ENCODE data around the gene PNCK.

PNCK gene

DNA sequence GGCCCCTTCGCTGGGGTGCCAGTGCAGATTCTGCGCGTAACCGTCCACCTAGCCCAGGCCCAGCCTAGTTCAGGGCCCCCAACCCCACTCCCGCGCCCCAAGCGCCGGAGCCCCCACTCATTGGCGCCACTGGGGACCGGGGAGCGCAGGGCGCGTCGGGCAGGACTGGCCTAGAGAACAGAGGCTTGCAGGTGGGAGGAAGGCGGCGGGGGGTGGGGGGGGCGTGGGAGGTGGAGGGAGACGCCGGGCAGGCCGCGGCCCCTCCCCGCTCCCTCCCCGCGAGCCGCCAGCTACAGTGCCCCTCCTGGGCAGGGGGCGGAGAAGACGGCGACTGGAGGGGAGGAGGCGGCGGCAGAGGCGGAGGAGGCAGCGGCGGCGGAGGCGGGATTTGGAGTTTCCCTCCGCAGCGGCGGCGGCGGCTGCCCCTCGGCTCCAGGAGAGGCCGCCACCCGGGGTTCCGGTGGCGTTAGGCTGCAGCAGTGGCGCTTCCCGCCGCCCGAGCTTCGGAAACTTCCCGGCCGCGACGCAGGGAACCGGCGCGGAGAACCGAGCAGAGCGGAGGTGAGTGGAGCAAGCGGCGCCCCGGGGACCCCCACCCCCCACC lies 31.5 kb downstream of the PNCK start:
- DNase-seq (ENCODE audit: low read depth in 2 of 2), result no peak

DNA sequence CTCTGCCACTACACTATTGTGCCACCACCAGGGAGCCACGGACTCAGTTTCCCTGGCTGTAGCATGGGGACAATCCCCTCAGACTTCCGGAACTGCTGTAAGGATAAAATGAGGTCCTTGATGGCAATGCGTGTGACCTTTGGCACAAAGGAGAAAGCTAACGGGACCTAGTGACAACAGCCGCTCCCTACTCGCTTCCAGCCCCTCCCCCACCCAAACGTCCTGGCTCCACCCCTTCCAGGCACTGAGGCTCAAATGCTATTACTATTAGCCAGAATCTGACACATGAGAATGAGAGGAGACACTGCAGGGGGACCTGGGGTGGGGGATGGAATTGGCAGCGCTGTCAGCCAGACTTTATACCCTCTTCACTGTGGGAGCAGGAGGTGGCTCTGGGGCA lies 32.0 kb downstream of the PNCK start:
- no peak for DNase-seq (ENCODE audit: low read depth in 2 of 2)

DNA sequence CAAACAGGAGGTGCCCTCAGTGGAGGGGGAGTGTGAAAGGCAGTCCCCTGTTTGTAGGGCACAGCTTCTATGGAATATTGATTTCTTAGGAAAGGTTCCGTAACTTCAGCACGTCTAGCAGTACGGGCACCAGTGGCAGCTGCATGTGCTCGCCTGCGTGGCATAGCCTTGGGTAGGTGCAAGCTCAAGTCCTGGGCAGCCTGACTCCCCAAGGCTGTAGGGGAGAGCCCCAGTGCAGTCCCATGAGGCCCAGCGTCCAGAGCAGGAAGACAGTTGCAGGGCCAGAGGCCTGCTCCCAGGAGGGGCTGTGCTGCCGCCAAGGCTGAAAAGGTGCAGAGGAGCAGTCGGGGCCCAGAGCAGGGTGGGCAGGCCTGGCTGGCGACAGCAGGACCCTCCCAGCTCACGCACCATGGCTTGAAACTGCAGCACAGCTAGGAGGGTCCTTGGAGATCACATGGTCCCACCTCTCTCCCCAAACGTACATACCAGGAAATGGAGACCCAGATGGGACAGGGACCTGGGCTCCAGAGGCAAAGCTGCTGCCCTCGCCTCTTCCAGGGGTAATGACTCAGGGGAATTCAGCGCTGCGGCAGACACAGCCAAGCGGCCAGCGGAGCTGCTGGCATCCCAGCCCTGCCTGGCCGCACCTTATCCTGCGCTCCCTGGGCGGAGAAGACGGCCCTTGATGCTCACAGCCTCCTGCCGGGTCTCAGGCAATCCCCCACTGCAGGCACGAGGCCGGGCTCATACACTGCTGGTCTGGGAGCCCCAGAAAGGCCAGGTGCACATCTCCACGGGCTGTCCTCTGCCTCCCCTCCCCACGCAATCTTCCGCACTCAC lies 32.7 kb downstream of the PNCK start:
- DNase-seq (ENCODE audit: low read depth in 2 of 2), result no peak

DNA sequence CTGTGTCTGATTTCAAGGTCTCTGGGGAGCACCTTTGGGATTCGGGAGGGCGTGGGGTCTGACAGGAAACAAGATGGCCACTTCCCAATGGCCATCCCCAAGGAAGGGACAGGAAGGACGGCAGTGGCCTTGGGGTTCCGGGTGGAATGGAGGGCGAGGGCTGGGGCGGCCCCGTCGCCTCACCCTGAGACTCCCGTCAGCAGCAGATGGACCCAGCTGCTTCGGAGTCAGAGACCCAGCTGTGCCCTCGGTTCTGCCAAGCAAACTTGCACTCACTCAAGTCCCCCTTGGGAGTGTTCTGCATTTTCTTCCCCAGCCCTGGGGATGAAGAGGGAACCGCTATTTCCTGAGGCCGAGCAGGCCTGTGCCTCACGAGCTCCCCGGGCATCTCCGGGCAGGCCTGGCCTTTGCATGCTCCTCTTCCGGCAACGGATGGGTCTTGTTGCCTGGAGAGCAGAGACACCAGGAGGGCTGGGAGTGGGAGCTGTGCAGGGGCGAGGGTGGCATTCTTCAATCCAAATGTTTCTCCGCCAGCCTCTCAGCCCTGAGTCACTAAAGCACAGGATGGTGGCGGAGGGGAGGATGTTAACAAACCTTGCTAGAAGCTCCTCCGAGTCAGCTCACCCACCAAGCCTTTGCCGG lies 33.4 kb downstream of the PNCK start:
- no peak for DNase-seq (ENCODE audit: low read depth in 2 of 2)

DNA sequence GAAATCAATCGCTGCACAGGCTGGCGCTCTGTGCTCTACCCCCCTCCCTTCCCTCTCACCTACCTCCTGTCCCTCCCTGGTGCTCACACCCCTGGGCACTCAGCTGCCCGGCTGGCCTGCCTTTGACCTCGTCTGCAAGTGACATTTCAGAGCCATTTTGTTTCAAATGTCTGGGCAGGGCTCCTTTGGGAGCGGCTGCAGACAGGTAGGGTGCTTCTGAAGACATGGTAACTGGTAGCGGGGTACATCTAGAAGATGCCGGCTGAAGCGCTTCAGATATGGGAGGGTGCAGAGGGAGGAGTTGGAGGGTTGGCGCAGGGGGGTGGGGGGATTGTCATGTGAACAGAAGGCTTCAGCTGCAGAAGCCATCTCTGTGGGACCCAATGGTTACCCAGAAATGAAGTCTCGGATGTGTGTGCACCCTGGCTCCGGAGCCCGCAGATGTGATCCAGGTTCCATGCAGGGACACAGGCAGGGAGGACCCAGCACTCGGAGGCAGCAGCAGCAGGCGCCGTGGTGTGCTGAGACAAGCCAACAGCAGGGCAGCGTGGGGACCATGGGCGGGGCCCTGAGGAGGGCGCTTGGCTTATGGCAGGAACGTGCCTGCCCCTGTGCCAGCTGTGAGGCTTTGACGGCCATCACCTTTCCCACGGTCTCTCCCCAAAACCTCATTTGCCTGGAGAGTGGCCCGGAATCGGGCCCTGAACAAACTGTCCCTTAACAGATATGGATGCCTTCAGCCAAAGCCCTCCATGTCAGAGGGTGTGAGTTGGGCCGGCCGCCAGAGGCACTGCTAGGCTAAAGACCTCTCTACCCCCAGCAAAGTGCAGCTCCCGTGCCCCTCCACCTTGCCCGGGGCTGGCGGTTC lies 34.2 kb downstream of the PNCK start:
- no peak for DNase-seq (ENCODE audit: low read depth in 2 of 2)

DNA sequence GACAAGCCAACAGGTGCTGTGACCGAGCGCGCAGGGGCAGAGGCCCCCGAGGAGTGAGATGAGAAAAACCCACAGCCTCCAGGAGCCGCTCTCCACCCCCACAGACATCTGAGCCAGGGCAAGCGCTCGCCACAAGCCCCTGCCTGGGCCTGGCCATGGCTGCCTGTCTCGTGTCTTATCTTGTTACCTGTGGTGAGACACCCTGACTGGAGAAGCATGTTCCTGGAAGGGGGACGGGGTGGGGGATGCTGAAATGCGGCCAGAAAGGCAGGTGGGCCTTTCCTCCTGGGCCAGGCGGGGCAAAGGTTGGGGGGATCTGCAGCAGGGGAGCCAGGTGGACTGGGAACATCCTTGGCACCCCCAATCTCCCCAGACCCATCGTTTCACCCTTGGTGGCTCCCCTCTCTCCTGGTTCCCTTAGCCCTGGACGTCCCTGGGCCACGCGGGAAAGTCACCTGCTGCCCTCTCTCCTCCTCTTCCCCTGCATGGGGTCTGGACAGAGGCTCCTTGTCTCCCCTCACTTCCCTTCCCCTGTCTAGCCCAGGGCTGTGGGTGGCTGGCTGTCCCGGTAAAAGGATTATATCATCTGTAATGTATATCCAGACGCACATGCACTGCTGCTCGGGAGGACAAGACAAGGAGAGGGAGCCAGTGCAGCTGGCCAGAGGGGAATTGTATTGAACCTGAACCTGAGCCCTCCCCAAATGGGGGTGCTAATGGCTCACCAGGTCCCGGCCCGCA lies 35.0 kb downstream of the PNCK start:
- no peak for DNase-seq (ENCODE audit: low read depth in 2 of 2)

DNA sequence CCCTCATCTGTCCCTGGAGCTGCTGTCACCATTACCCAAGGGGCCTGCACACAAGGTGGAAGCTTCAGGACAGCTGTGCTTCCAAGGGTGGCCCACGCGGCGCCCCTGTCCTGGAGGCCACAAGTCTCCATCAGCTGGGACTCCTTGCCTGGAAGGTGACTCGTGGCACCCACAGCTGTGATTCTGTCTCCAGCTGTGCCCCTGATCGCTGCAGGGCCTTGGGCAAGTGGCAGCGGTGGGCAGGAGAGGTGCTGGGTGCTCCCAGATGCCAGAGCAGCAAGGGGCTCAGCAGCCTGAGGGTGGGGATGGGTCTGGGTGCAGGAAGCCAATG lies 35.6 kb downstream of the PNCK start:
- no peak for DNase-seq (ENCODE audit: low read depth in 2 of 2)

DNA sequence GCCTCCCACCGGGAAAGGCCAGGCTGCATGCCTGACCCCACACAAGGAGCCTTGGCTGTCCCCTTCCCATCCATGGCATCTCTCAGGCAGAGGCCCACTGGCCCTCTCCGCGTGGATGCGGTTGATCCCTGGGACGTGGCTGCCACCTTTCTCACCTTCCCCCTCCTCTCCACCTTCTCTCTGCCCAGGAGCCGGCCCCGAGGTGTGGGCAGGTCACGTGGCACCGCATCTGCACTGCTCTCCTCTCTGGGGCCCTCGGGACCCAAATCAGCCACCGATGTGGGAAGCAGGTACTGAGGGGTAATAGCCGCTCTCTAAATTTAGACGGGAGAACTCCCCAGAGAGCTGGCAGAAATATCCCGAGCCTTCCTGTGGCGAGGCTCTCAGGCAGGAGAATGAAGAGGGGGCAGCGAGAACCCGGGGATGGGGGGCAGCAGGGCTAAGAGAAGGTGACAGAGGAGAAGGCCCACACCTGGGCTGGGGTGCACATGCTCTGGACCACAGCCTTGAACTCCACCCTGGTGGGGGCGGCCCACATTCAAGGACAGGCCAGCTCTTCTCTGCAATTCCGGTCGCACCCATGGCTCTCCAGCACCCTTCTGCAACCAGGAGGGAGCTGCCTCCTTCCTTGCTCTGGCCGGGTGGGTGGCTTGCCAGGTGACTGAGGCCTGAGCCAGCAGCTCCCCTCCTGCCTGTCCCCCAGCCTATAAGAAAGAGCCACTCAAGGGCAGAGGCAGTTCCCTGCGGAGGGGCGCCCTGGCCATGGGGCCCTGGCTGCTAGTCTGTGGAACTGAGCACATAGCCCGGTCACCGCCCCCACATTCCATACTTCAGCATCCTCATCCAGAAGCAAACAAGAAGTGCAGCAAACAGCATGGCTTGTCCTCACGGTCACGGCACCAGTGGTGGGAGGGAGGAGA lies 36.2 kb downstream of the PNCK start:
- no peak for DNase-seq (ENCODE audit: low read depth in 2 of 2)

DNA sequence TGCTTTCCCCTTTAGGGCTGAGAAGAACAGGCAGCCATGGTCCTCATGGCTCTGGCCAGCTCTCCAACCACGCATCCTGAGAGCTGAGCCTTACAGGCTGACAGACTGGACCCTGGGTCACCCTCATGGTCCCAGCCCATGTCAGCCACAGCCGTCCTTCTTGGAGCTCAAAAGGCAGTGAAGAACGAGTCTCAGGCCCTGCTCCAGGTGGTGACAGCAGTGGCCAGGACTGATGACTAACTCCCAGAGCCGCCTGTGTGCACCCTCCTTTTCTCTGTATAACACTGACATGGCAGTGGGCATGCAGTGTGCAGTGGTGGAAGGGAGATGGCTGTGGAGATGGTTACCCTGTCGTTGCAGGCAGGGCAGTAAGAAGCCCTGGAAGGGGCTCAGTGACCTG lies 36.9 kb downstream of the PNCK start:
- DNase-seq (ENCODE audit: low read depth in 2 of 2), result no peak

DNA sequence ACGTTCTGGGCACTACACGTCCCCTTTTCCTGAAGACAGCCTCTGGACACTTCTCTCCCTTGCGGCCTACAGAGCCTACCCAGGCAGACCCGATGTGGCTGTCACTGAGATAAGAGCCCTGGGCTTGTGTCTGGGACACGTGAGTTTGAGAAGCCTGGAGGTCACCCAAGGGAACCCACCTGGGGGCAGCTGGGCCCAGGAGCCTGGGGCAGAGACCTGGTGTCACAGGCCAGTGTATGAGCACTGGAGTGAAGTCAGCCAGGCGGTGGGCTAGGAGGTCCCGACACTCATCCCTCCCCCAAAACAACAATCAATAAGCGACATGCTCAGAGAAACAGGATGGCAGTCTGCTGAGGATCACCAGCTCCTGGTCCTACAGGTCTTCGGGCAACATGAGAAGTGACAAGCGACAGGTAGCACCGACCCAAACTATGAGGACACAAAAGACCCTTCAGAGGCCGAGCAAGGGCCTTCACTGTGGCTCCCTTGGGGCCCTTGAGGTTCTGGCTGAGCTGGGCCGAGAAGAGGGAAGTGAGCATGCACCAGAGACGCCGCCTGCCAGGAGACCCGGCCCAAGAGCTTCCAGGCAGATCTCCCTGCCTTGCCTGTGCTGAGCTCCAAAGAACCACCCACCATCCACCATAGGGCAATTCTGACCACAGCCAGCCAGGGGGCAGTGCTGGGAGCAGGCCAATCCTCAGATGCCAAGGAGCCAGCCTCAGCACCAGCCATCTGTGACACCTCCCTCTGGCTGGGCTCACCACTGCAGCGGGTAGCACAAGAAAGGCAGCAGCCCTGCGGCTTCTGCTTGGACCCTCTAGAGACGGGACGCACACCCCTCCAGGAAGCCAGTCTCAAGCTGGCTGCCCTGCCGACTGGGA lies 37.6 kb downstream of the PNCK start:
- no peak for DNase-seq (ENCODE audit: low read depth in 2 of 2)

DNA sequence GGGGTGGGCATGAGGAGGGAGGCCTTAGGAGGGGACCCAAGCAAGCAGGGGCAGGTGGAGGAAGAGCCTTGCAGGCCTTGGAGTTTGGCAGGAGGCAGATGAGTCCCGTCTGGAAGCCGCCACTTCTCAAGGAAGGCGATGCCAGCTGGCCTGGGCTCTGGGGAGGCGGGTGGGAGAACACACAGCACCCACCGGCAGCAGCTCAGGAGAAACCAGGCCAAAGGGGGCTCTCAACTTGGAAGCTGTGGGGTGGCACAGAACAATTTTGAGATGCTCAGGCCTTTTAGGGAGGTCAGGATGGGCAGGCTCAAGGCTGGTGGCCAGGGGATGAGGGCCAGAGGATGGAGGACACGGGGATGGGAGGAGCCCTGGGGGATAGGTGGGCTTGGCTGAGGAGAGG lies 38.2 kb downstream of the PNCK start:
- DNase-seq (ENCODE audit: low read depth in 2 of 2), result no peak

DNA sequence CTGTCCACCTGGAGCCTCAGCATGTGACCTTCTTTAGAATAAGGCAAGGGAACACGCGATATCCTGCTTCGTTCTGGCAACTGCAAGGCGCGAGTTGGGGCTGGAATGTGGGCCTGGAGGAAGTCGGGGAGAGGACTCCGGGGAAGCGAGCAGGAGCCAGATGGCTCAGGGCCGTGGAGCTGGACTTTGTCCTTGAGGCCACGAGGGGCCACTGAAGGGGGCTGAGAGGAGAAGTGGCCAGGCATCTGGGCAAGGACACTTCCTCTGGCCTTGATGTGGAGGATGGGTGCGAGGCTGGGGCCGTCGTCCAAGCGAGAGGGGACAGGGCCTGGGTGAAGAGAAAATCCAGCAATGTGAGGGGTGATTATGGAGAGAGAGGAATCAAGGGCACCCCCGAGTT lies 38.8 kb downstream of the PNCK start:
- DNase-seq (ENCODE audit: low read depth in 2 of 2), result no peak

DNA sequence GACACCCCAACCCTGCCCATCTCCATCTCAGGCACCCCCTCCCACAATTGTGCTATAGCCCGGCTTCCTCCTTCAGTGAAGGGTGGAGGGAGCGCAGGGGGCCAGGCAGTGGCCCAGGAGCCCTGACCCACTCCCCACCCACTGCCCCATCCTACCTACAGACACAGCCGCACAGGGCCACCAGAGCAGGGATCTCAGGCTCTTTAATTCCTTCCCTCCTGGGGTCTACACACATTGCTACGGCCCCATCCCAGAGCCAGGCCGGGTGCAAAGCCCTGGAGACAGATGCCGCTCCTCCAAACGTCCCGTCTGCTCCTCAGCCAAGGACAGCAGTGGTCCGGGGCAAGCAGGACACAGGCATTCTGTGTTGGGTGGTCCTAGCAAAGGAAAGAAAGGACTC lies 39.4 kb downstream of the PNCK start:
- no peak for DNase-seq (ENCODE audit: low read depth in 2 of 2)

DNA sequence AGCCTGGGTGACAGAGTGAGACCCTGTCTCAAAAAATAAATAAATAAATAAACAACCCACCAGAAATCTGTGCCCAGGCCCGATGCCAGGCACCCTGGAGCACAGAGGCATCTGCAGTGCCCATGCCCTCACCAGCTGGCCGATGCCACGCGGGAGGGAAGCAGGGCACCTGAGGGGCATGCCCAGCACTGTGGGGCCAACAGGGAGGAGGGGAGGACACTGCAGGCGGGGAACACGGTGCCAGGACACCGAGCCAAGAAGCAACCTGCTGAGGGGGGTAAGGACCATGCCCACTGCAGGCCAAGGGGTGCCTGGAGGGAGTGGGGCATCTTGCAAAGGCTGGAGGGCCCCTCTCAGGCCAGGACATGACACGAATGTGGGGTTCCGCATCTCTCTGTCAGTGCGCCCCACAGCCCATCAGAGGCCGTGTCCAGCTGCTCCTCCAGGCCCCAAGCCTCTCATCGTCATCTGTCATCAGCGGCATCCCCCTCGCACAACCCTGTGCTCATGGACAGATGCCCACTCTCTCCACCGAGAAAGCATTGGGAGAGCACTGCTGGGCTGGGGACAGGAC lies 39.9 kb downstream of the PNCK start:
- DNase-seq (ENCODE audit: low read depth in 2 of 2), result no peak

DNA sequence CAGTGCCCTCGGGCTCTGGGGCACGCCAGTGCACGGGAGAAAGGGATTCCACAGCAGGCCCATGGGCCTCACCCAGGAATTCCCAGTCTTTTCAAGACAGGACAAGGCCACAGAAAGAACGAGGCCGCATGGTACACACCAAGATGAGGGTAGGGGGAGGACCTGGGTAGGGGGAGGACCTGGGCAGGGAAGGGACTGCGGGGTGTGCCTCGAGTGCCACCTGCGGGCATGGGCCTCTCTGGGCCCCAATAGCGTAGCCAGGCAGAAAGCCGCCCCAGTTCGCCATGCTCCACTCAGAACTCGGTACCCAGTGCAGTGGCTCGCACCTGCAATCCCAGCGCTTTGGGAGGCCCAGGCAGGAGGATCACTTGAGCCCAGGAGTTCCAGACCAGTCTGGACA lies 40.6 kb downstream of the PNCK start:
- DNase-seq (ENCODE audit: low read depth in 2 of 2), result no peak

DNA sequence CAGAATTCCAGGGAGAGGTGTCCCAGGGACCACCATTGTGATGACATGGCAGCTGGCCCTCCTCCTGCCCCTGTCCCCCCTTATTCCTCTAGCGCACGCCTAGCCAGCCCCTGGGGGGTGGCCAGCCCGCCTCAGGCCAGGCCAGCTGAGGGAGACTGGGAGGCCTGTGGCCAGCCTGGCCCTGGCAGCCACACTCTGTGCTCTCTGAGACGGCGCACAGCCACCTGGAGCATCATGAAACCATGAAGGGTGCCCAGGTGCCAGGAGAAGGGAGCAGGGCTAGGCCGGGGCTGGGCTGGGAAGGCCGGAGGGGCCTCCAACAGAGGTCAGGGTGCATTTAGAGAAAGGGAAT lies 41.0 kb downstream of the PNCK start:
- no peak for DNase-seq (ENCODE audit: low read depth in 2 of 2)

DNA sequence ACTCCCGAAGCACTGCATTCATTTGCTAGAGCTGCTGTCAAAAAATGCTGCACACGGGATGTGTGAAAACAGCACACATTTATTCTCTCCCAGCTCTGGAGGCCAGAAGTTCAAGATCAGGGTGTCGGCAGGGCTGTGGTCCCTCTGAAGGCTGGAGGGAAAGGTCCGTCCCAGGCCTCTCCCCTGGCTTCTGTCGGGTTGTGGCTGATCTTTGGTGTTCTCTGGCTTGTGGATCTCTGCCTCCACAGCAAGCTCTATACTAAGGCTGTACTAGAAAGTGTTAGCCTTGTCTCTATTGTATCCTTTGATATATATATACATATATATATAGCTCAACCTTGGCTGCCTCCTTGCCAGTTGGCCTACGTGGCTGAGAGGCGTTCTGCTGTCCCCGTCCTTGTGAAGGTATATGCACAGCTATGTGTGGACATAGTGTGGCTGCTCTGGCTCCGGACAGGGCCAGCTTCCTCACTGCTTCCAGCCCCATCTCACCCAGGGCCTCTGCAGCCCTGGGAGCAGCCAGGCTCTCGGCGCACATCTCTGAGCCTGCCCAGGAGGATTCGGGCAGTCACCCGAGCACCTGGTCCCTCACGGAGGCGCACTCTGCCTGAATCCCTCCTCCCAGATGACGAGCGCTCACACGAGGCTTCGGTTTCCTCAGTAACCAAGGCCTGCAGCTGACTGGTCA lies 41.6 kb downstream of the PNCK start:
- DNase-seq (ENCODE audit: low read depth in 2 of 2), result no peak

DNA sequence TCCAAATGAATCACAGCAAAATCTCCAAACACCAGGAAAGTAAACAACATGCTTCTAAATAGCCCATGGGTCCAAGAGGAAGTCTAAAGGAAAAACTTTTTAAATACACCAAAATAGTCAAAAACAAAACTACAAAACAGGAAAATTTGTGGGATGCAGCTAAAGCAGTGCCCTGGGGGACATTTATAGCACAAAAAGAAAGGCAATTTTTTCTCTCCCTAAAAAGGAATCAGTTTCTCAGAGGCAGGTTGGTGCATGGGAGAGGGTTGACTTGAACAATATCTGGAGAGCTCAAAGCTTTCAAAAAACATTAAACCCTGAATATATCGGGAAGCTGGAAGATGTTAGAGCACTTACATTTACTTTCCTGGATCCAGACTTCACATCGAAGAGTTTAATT lies 42.3 kb downstream of the PNCK start:
- DNase-seq (ENCODE audit: low read depth in 2 of 2), result no peak

DNA sequence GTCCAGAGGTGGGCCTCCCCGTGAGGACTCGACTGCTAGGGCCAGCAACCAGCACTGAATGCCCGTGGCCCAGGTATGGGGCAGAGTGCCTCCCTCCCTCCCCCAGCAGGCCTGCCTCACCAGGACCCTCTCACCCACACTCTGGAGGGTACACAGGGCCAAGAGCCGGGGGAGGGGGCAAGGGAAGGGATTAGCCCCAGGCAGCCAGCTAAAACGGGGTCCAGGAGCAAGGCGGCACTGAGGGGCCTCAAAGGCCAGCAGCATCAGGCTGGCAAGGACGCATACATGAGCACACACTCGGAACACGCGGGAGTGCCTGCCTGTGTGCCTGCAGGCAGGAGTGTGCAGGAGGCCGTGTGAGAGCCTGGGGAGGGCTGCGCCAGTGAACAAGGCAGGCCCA lies 44.9 kb downstream of the PNCK start:
- DNase-seq (ENCODE audit: low read depth in 2 of 2), result no peak

Measured in fibroblast of skin of left biceps (primary cell).